Bone marrow (tissue), 2 donors: Measurements from ENCODE around the gene CUEDC1.

ENCODE experiments used
- DNase-seq, 2 donors: peaks; one replicate each; lab custom pipeline; 2025; lab: John Stamatoyannopoulos, UW

The CUEDC1 gene

GRCh38 chr17:57832314-57833178 is 122.7 kb downstream of the CUEDC1 start:
- DNase-seq, result peak in 1 of 2 donors; percentile 44

GRCh38 chr17:57830880-57831279 is 124.3 kb downstream of the CUEDC1 start:
- DNase-seq, result no peak

- no peak for DNase-seq
Measured at GRCh38 chr17:57823469-57824401, 131.5 kb downstream of the CUEDC1 start.

- no peak for DNase-seq
Measured at GRCh38 chr17:57819867-57820266, 135.3 kb downstream of the CUEDC1 start.

GRCh38 chr17:57819285-57819684 is 135.9 kb downstream of the CUEDC1 start:
- DNase-seq, result no peak

GRCh38 chr17:57818066-57818465 is 137.1 kb downstream of the CUEDC1 start:
- DNase-seq, result no peak

- no peak for DNase-seq
Measured at GRCh38 chr17:57817299-57817698, 137.9 kb downstream of the CUEDC1 start.

GRCh38 chr17:57814421-57814820 is 140.8 kb downstream of the CUEDC1 start:
- DNase-seq, result no peak

- DNase-seq, result no peak
Measured at GRCh38 chr17:57811638-57812280, 143.5 kb downstream of the CUEDC1 start.
